ENCODE measurements around the gene SMAD3. TPM values are rescaled to one million over a fixed set of nuclear protein-coding genes. Genes with fewer than 3 reads are reported as not detected.

SMAD3 gene
- total RNA-seq, 1 donor from 2014 or later, result 61.6 TPM

DNA sequence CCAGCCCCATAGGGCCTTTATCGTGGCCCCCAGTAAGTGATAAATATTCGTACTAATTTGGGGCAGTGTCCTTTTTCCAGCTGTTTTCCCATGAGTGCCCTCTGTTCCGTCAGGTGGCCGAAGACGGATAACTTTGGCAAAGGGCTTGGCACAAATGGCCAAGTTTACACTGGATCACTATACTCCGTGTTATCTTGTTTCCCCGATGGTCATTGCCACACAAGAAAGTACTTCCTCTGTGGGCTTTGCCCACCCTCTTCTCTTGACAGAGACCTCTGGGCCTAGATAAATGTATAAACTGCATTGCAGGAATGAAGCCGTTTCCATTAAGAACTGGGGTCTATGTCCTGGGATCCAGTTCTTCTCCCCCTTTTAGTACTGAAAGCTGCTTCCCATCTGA, 39.1 kb downstream of the SMAD3 start:
- peaks cover 61% of the 10 kb centered on the region for H3K4me1 Mint-ChIP-seq
- intact Hi-C loops (cut with micrococcal nuclease), result loop anchor here (2.0 kb wide), 1 partner anchor 70 kb away; no protein-coding TSS in a partner anchor
- H3K27me3 Mint-ChIP-seq, result no peaks in the 10 kb centered on the region
- peak overlapping the region; percentile 51 for H3K27ac Mint-ChIP-seq
- DNase-seq, result no peak
- H3K4me3 Mint-ChIP-seq, result no peak overlapping the region
- no peaks in the 10 kb centered on the region for H3K9me3 Mint-ChIP-seq
- H3K36me3 Mint-ChIP-seq (ENCODE audit: low read depth), result peaks cover 38% of the 10 kb centered on the region

DNA sequence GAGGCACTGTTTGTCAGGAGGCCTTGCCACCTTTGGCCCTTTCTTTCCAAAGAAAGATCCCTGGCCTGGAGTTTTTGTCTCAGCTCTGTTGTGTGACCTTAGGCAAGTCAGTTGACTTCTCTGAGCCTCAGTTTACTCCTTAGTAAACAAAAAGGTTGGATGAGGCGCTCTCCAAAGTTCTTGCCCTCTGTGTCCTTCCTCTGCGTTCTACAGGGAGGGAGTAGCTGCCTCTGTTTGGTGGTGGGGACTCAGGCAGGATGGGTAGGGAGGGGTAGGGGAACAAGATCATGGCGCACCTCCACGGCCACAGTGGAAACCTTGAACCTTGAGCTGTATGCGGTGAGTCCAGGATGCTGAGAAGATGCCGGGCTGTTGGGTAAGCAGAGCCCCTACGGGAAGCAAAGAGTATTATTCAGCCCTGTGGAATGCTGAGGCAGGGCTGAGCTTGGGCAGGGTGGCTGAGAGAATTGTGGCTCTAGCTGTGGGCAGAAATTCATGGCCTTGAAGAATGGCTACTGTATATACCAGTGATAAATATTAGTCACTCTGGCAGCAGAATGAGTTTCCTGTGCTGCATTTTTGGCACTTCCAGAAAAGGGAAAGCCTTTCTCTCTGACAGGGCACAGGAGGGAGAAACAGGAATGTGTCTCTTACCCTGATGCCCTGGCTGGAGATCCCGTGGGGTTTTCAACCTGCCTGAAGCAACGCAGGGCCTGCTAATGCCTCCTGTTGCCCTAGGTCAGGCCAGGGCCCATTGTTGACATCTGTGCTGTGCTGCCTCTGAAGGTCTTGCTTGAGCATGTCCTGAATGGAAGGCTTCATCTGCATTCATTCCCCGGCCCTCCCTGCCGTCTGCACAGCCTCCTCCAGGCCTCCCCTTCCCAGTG, 39.9 kb downstream of the SMAD3 start:
- H3K4me1 Mint-ChIP-seq, result peaks cover 64% of the 10 kb centered on the region
- H3K9me3 Mint-ChIP-seq, result no peaks in the 10 kb centered on the region
- H3K36me3 Mint-ChIP-seq (ENCODE audit: low read depth), result peaks cover 40% of the 10 kb centered on the region
- intact Hi-C loops (cut with micrococcal nuclease), result loop anchor here (2.0 kb wide), 1 partner anchor 69 kb away; no protein-coding TSS in a partner anchor
- H3K27ac Mint-ChIP-seq, result peak overlapping the region; percentile 83
- peak overlapping the region; percentile 22 for H3K4me3 Mint-ChIP-seq
- DNase-seq, result no peak
- no peaks in the 10 kb centered on the region for H3K27me3 Mint-ChIP-seq

DNA sequence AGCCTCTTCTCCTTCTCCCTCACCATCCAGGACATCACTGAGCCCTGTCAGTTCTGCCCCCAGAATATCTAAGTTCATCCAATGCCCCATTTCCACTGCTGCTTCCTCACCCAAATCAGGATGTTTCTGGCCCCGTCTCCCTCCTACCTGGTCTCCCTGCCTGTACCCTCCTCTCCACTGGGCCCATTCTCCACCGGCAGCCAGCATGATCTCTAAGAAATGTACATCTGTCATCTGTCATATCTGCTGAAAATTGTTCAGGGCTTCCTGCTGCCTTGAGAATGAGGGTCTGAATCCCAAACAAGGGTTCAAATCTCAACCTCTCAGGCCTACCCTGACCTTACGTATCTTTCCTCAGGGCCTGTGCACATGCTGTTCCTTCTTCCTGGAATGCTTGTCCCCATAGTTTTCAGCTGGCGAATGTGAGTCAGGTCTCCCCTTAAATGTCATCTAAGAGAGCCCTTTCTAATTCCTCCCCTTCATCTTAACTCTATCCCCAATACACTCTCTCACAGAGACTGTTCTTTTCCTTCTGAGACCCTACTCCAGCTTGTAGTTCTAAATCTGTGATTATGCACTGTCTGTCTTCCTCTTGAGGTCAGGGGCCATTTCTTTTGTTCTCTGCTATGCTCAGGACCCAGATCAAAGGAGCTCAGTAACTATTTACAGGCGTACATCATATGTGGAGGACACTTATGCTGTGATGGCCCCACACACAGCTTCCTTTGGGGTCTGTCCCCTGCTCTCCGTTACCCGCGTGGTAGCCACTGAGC, 40.8 kb downstream of the SMAD3 start:
- Mint-ChIP-seq H3K27ac (peak overlapping the region; percentile 83), H3K27me3 (no peaks in the 10 kb centered on the region), H3K9me3 (peaks cover 3% of the 10 kb centered on the region), H3K36me3 (ENCODE audit: low read depth) (peaks cover 48% of the 10 kb centered on the region), H3K4me1 (peaks cover 73% of the 10 kb centered on the region), H3K4me3 (peak overlapping the region; percentile 22)
- no peak for DNase-seq
- intact Hi-C loops (cut with micrococcal nuclease), result loop anchor here (1.0 to 2.0 kb wide), 2 partner anchors 9 to 69 kb away; no protein-coding TSS in a partner anchor

DNA sequence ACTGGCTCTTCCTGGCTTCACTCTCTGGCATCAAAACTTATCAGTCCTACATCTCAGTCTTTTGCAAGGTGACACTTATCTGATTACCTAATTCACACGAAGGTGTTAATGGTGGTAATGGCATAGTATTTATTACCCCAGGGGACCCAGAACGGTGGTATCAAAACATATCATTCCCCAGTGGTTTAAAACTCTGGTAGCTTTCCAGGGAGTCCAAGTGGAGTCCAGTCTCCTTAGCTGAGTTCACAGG, 41.3 kb downstream of the SMAD3 start:
- DNase-seq, result no peak
- Mint-ChIP-seq H3K36me3 (ENCODE audit: low read depth) (peaks cover 54% of the 10 kb centered on the region), H3K27ac (peak overlapping the region; percentile 83), H3K4me1 (peaks cover 76% of the 10 kb centered on the region), H3K9me3 (peaks cover 4% of the 10 kb centered on the region), H3K4me3 (peak overlapping the region; percentile 22), H3K27me3 (no peaks in the 10 kb centered on the region)
- intact Hi-C loops (cut with micrococcal nuclease), result loop anchor here (1.0 kb wide), 1 partner anchor 9 kb away; no protein-coding TSS in a partner anchor

DNA sequence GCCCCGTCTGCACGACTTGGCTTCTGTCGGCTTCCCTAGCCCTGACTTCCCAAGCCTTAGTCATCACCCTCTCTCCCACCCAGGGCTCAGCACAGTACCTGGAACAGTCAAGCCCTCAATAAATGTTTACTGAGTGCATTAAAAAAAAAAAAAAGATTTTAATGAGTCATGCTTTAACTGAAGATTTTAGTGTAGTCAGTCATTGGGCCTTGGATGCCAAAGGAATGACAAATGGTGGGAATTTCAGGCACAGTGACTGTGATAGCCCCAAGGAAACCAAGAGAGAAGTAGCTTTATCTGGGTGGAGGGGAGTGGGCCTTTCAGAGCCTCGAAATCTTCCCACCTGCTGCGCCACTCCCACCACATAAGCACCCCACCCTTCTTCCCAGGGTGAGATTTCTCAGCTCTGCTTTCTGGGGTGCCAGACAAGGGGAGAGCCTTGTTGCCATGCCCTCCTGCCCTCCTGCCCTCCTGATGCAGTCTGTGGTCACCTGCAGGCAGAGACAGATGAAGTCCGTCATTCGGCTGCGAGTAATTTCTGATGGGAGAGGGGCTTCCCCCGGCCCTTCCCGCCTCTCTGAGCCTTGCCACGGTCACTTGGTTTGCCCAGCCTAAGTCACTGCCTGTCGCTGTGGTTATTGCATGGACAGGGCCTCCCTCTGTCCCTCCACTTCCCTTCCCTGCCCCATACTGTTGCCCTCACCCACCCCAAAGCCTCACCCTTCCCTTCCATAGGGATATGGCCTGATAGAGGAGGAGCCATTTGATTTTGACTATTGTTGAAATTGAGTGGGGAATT, 41.8 kb downstream of the SMAD3 start:
- Mint-ChIP-seq H3K4me1 (peaks cover 76% of the 10 kb centered on the region), H3K36me3 (ENCODE audit: low read depth) (peaks cover 56% of the 10 kb centered on the region), H3K27ac (peak overlapping the region; percentile 83), H3K4me3 (peak overlapping the region; percentile 22), H3K27me3 (no peaks in the 10 kb centered on the region), H3K9me3 (peaks cover 4% of the 10 kb centered on the region)
- intact Hi-C loops (cut with micrococcal nuclease), result no loop called here
- no peak for DNase-seq

DNA sequence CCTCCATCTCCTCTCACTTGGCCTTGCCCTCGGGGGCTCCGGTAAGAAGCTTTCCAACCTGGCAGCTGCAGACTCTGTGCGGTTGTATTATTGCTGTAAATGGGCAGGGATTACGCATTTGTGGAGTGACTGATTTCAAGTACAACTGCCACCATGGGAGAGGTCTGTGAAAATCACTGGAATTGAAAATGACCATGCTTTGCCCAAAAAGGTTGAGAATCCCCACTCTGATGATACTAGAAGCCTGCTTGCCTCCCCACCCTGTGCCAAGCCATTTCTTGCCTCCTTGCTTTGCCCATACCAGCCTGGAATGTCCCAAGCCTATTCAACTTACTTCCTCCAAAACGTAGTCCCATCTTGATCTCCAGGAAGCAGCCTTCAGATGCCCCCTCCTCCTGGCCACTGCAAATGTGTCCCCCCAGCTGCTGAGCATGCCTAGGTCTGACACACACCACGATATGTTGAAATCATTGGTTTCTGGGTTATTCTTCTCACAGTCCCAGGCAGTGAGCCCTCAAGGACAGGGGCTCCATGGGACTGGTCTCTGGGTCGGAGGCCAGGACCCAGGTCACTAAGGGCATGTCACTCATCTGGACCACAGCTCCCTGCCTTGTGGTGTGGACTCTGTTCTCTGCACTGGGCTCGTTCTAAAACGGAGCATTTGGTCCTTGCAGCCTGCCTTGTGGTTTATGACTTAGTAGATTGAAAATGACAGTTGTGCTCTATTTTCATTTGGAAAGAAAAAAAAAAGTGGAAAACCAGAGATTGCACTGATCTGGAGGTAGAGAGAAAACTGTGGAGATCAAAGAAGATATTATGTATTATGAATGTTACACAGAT, 42.9 kb downstream of the SMAD3 start:
- intact Hi-C loops (cut with micrococcal nuclease), result no loop called here
- H3K4me1 Mint-ChIP-seq, result peaks cover 84% of the 10 kb centered on the region
- H3K36me3 Mint-ChIP-seq (ENCODE audit: low read depth), result peaks cover 58% of the 10 kb centered on the region
- peaks cover 4% of the 10 kb centered on the region for H3K9me3 Mint-ChIP-seq
- H3K4me3 Mint-ChIP-seq, result peak overlapping the region; percentile 16
- no peaks in the 10 kb centered on the region for H3K27me3 Mint-ChIP-seq
- H3K27ac Mint-ChIP-seq, result peak overlapping the region; percentile 69
- no peak for DNase-seq

DNA sequence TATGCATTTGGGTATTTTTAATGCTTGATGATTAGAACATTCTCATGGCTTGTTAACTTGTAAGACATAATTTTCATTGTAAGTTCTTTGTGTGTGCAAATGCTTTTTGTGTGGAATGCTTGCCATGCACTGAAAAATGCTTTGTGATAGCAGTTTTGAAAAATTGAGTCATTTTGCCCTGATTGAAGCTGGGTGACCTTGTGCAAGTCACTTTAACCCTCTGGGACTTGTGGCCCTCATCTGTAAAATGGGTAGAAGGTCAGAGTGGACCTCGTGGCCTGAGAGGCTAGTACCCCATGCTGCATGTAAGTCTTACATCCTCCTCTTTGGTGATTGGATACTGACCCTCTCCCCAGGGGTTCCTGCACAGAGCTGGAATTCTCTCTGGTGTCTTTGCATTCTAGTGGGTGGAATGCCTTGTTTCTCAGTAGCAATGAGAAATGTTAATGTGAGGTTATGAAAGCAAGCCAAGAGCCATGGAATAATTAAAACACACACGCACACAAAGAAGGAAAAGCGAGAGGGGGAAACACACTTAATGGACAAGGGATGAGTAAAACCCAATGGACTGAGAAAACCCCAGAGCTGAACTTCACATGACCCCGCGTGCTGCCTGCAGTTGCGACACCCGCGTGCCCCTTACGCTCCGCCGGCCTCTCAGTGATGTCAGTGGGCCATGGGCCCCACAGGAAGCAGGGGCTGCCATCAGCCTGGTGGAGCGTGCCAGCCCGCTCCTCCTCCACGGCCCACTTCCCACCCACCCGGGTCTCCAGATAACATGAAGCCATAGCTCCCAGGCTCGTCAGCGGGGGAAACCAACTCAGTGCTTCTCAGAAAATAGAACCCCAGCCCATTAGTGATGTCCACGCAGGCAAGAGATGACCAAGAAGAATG, 44.0 kb downstream of the SMAD3 start:
- Mint-ChIP-seq H3K4me1 (peaks cover 83% of the 10 kb centered on the region), H3K9me3 (peaks cover 4% of the 10 kb centered on the region), H3K4me3 (no peak overlapping the region), H3K36me3 (ENCODE audit: low read depth) (peaks cover 63% of the 10 kb centered on the region), H3K27me3 (no peaks in the 10 kb centered on the region), H3K27ac (peak overlapping the region; percentile 39)
- no peak for DNase-seq
- intact Hi-C loops (cut with micrococcal nuclease), result no loop called here

DNA sequence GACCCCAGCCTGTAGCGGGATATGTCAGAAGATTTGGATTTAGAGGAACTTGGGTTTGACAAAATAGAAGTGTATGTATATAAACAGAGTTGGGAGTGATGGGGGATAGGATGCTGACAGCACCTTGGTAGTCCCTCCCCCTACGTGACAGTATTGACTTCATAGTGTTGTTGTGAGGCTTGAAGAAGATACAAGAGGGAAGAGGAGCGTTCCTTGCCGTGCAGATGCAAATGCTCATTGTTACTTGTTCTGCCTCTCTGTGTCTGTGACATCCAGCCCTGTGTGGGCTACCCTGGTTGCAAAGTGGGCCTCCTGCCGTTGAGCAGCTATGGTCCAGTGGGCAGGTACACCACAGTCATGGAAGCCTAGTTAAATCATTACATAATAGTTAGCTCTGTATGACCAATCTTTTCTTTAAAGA, 45.0 kb downstream of the SMAD3 start:
- peaks cover 83% of the 10 kb centered on the region for H3K4me1 Mint-ChIP-seq
- intact Hi-C loops (cut with micrococcal nuclease), result no loop called here
- no peak for DNase-seq
- no peaks in the 10 kb centered on the region for H3K27me3 Mint-ChIP-seq
- peaks cover 4% of the 10 kb centered on the region for H3K9me3 Mint-ChIP-seq
- peaks cover 70% of the 10 kb centered on the region for H3K36me3 Mint-ChIP-seq (ENCODE audit: low read depth)
- H3K27ac Mint-ChIP-seq, result peak overlapping the region; percentile 48
- peak overlapping the region; percentile 27 for H3K4me3 Mint-ChIP-seq

DNA sequence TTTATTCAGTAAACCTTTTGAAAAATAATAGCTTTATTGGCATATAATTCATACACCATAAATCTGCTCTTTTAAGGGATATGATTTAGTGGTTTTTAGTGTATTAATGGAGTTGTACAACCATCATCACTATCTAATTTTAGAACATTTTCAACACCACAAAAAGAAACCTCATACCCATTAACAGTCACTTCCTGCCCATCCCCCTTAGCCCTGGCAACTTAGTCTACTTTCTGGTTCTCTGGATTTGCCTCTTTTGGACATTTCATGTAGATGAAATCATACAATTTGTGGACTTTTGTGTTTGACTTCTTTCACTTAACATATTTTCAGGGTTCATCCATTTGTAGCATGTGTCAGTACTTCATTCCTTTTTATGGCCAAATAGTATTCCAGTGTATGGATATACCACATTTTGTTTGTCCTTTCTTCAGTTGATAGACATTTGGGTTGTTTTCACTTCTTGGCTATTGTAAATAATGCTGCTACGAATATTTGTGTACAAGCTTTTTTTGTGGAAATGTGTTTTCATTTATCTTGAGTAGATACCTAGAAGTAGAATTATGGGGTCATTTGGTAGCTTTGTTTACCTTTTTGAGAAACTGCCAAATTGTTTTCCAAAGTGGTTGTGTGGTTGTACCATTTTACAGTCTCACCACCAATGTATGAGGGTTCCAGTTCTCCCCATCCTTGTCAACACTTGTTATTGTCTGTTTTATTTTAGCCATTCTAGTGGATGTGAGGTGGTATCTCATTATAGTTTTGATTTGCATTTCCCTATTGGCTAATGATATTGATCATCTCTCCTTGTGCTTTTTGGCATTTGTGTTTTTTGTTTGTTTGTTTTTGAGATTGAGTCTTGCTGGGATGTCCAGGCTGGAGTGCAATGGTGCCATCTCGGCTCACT, 45.8 kb downstream of the SMAD3 start:
- Mint-ChIP-seq H3K36me3 (ENCODE audit: low read depth) (peaks cover 68% of the 10 kb centered on the region), H3K9me3 (peaks cover 4% of the 10 kb centered on the region), H3K27me3 (no peaks in the 10 kb centered on the region), H3K4me3 (no peak overlapping the region), H3K4me1 (peaks cover 85% of the 10 kb centered on the region), H3K27ac (peak overlapping the region; percentile 48)
- no peak for DNase-seq
- intact Hi-C loops (cut with micrococcal nuclease), result loop anchor here (1.0 kb wide), 1 partner anchor 8 kb away; no protein-coding TSS in a partner anchor

DNA sequence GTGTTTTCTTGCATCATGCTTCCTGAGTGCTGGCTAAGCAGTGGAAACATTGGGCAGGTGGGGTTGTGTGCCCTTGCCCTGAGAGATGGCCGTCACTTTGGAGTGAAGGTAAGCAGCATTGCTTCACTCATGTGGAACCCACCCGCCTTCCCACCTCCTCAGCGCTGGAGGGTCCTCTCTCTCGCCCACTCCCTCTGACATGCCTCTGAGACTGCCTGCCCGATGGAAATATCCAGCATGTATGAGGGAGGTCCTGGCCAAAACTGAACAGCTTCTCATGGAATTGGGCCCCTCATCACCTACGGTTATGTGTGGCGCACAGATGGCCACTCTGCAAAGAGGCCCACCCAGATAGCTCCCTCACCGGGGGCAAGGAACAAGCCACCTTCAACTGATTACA, 48.6 kb downstream of the SMAD3 start:
- Mint-ChIP-seq H3K36me3 (ENCODE audit: low read depth) (peaks cover 71% of the 10 kb centered on the region), H3K9me3 (peaks cover 8% of the 10 kb centered on the region)

DNA sequence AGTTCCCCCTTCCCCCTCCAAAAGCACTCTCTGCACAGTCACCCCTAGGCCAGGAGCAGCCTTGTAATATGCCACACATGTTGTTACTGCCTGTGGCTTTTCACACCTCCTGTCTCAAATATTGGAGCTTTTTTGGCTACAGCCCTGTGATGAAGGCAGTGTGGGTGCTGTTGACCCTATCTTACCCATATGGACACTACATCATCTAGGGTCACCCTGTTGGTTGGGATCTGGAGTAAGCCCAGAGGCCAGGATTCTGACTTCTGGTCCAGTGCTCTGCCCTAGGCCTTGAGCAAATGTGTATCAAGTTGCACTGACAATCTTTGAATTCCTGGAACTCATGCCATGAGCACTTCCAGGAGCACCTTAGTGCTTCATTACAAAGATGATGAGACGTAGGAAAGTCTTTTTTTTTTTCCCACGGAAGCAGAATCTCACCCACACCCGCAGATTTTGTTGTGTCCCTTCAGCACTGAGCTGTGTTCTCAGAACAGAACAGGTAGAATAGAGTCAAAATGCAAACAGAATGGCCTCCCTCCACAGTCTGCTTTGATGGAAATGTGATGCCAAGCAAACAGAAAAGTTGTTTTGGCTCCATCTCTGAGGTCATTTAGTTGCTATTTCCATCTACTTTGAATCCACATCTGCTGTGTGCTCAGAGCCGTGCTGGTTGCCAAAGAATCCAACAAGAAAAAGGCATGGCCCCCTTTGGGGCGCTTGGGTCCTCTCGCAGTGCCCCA, 49.6 kb downstream of the SMAD3 start:
- Mint-ChIP-seq H3K27me3 (no peaks in the 10 kb centered on the region), H3K4me1 (peaks cover 86% of the 10 kb centered on the region), H3K36me3 (ENCODE audit: low read depth) (peaks cover 71% of the 10 kb centered on the region), H3K27ac (peak overlapping the region; percentile 99), H3K9me3 (peaks cover 11% of the 10 kb centered on the region), H3K4me3 (peak overlapping the region; percentile 62)
- peak; percentile 78 for DNase-seq
- intact Hi-C loops (cut with micrococcal nuclease), result loop anchor here (1.0 to 5.0 kb wide), 3 partner anchors 9 to 48 kb away; partner anchors contain the start of gene SMAD3

More for the DNA sequence above, 48.6 kb downstream of the SMAD3 start:
- Mint-ChIP-seq H3K4me3 (peak overlapping the region; percentile 62), H3K4me1 (peaks cover 86% of the 10 kb centered on the region), H3K27ac (peak overlapping the region; percentile 99), H3K27me3 (no peaks in the 10 kb centered on the region)
- DNase-seq, result no peak
- intact Hi-C loops (cut with micrococcal nuclease), result loop anchor here (2.0 kb wide), 1 partner anchor 13 kb away; no protein-coding TSS in a partner anchor
